CD4-positive, alpha-beta T cell treated with Interferon alpha-2 for 1 hour (primary cell): ENCODE data around the gene WAPL.

Experiments used
- DNase-seq, 2 donors: peaks; one replicate each; pipeline ENCODE4 v3.0.0-alpha.2; 2020 to 2022

Gene WAPL

GRCh38 chr10:86450806-86451603, 70.6 kb downstream of the WAPL start:
- no peak for DNase-seq

GRCh38 chr10:86449926-86450558, 71.5 kb downstream of the WAPL start:
- no peak for DNase-seq

- DNase-seq, result no peak
Measured at GRCh38 chr10:86447432-86447831, 74.2 kb downstream of the WAPL start.

GRCh38 chr10:86446987-86447386, 74.6 kb downstream of the WAPL start:
- no peak for DNase-seq

GRCh38 chr10:86446440-86446839, 75.2 kb downstream of the WAPL start:
- no peak for DNase-seq

- DNase-seq, result no peak
Measured at GRCh38 chr10:86443936-86444335, 77.7 kb downstream of the WAPL start.

- DNase-seq, result no peak
Measured at GRCh38 chr10:86443069-86443468, 78.5 kb downstream of the WAPL start.

GRCh38 chr10:86440874-86441843, 80.4 kb downstream of the WAPL start:
- DNase-seq, result no peak

- DNase-seq, result peak in 1 of 2 donors; percentile 48
Measured at GRCh38 chr10:86439544-86439943, 82.0 kb downstream of the WAPL start.

- no peak for DNase-seq
Measured at GRCh38 chr10:86438091-86438749, 83.4 kb downstream of the WAPL start.

GRCh38 chr10:86437447-86437846, 84.1 kb downstream of the WAPL start:
- DNase-seq, result no peak

- no peak for DNase-seq
Measured at GRCh38 chr10:86436963-86437362, 84.6 kb downstream of the WAPL start.

- DNase-seq, result no peak
Measured at GRCh38 chr10:86434656-86435055, 86.9 kb downstream of the WAPL start.

- DNase-seq, result no peak
Measured at GRCh38 chr10:86423739-86424138, 97.9 kb downstream of the WAPL start.

GRCh38 chr10:86419101-86419500, 102.5 kb downstream of the WAPL start:
- DNase-seq, result no peak

GRCh38 chr10:86415583-86415982, 106.0 kb downstream of the WAPL start:
- no peak for DNase-seq

GRCh38 chr10:86415116-86415515, 106.5 kb downstream of the WAPL start:
- DNase-seq, result no peak

- DNase-seq, result peak in 1 of 2 donors; percentile 42
Measured at GRCh38 chr10:86413046-86413728, 108.4 kb downstream of the WAPL start.

GRCh38 chr10:86411852-86412560, 109.6 kb downstream of the WAPL start:
- DNase-seq, result no peak

- peak in 1 of 2 donors; percentile 41 for DNase-seq
Measured at GRCh38 chr10:86411281-86411841, 110.2 kb downstream of the WAPL start.

- no peak for DNase-seq
Measured at GRCh38 chr10:86410542-86411124, 111.0 kb downstream of the WAPL start.
